Osteocyte (in vitro differentiated cells): ENCODE data around the gene MKLN1. TPM values are rescaled to one million over a fixed set of nuclear protein-coding genes. Genes with fewer than 3 reads are reported as not detected.
"Not testable (repeated sequence)": the region's sequence is repeated elsewhere in the genome, so short reads cannot be mapped to it uniquely, and the experiment has no call there.

ENCODE experiments used
- DNase-seq: peaks from one replicate; pipeline ENCODE4 v3.0.0; 2021; ENCODE audit warnings: mixed read lengths; ENCODE audit not compliant: unreplicated experiment; ENCODE audit errors: extremely low spot score
- H3K27ac Mint-ChIP-seq: one replicate; pipeline ENCODE4 v1.8.0; 2021; ENCODE audit warnings: mild to moderate bottlenecking, mixed read lengths; ENCODE audit not compliant: unreplicated experiment
- H3K27me3 Mint-ChIP-seq: one replicate; pipeline ENCODE4 v1.8.0; 2021; ENCODE audit warnings: mixed read lengths; ENCODE audit not compliant: unreplicated experiment
- H3K36me3 Mint-ChIP-seq: one replicate; pipeline ENCODE4 v1.8.0; 2021; ENCODE audit warnings: mixed read lengths; ENCODE audit not compliant: unreplicated experiment
- H3K4me1 Mint-ChIP-seq: one replicate; pipeline ENCODE4 v1.8.0; 2021; ENCODE audit warnings: mixed read lengths; ENCODE audit not compliant: unreplicated experiment
- H3K4me3 Mint-ChIP-seq: one replicate; pipeline ENCODE4 v1.8.0; 2021; ENCODE audit warnings: mild to moderate bottlenecking, moderate library complexity, mixed read lengths; ENCODE audit not compliant: unreplicated experiment
- H3K9me3 Mint-ChIP-seq: one replicate; pipeline ENCODE4 v1.8.0; 2021; ENCODE audit warnings: mixed read lengths; ENCODE audit not compliant: unreplicated experiment
- CTCF ChIP-seq: fragments of 200-600 bp; sonication (generic); IDR thresholded peaks from 2 replicates; pipeline ENCODE4 v1.5.0; 2021; ENCODE audit warnings: antibody characterized with exemption, mild to moderate bottlenecking, moderate library complexity
- total RNA-seq: library from RNA; stranded (reverse); gene quantifications from 2 replicates; pipeline ENCODE4 v1.2.1, GENCODE V29; 2021

Gene MKLN1
- total RNA-seq, 1 donor from 2014 or later, result 41.4 TPM

- TF ChIP-seq CTCF, result no peak
- H3K27ac Mint-ChIP-seq, result no peak overlapping the region
- peaks cover 14% of the 10 kb centered on the region for H3K9me3 Mint-ChIP-seq
- H3K4me3 Mint-ChIP-seq, result no peak overlapping the region
- peaks cover 5% of the 10 kb centered on the region for H3K27me3 Mint-ChIP-seq
- peaks cover 4% of the 10 kb centered on the region for H3K4me1 Mint-ChIP-seq
- no peak for DNase-seq
- H3K36me3 Mint-ChIP-seq, result peaks cover 2% of the 10 kb centered on the region
Measured at GRCh38 chr7:131302446-131302845, 25.2 kb upstream of the MKLN1 start.

GRCh38 chr7:131302876-131303707, 24.6 kb upstream of the MKLN1 start:
- TF ChIP-seq CTCF, result peak; percentile 53
- H3K4me3 Mint-ChIP-seq, result no peak overlapping the region
- H3K9me3 Mint-ChIP-seq, result peaks cover 18% of the 10 kb centered on the region
- no peak overlapping the region for H3K27ac Mint-ChIP-seq
- peaks cover 2% of the 10 kb centered on the region for H3K36me3 Mint-ChIP-seq
- DNase-seq, result no peak
- peaks cover 4% of the 10 kb centered on the region for H3K4me1 Mint-ChIP-seq
- H3K27me3 Mint-ChIP-seq, result peaks cover 5% of the 10 kb centered on the region

- Mint-ChIP-seq H3K27me3 (no peaks in the 10 kb centered on the region), H3K27ac (no peak overlapping the region), H3K4me3 (no peak overlapping the region), H3K9me3 (peaks cover 18% of the 10 kb centered on the region), H3K36me3 (peaks cover 2% of the 10 kb centered on the region), H3K4me1 (peaks cover 4% of the 10 kb centered on the region)
- no peak for DNase-seq
- no peak for TF ChIP-seq CTCF
Measured at GRCh38 chr7:131305152-131305551, 22.5 kb upstream of the MKLN1 start.

- not testable (repeated sequence) for DNase-seq, H3K4me3 Mint-ChIP-seq, H3K27me3 Mint-ChIP-seq, H3K36me3 Mint-ChIP-seq, H3K4me1 Mint-ChIP-seq, H3K27ac Mint-ChIP-seq
- peaks cover 18% of the 10 kb centered on the region for H3K9me3 Mint-ChIP-seq
Measured at GRCh38 chr7:131306041-131306440, 21.6 kb upstream of the MKLN1 start.

- Mint-ChIP-seq H3K9me3 (peaks cover 18% of the 10 kb centered on the region), H3K36me3 (peaks cover 4% of the 10 kb centered on the region), H3K27me3 (no peaks in the 10 kb centered on the region), H3K4me3 (no peak overlapping the region), H3K4me1 (no peaks in the 10 kb centered on the region), H3K27ac (no peak overlapping the region)
- TF ChIP-seq CTCF, result no peak
- DNase-seq, result no peak
Measured at GRCh38 chr7:131306777-131307176, 20.9 kb upstream of the MKLN1 start.
